Activated T-cell treated with anti-CD3 and anti-CD28 coated beads for 4 hours (primary cell): ENCODE results near the gene RPS18.
A peak's percentile ranks its signal among the peaks of the same experiment; 100 is the strongest.

Source experiments
- DNase-seq: peaks from one replicate; pipeline ENCODE4 v3.0.0-alpha.2; 2020

The RPS18 gene

GRCh38 chr6:33292996-33293682 is 21.3 kb downstream of the RPS18 start:
- DNase-seq = no peak

GRCh38 chr6:33294086-33294823 is 22.4 kb downstream of the RPS18 start:
- DNase-seq = no peak

- DNase-seq = no peak
Observed at GRCh38 chr6:33295621-33296369, 23.9 kb downstream of the RPS18 start.

- DNase-seq = no peak
Observed at GRCh38 chr6:33296797-33297405, 25.0 kb downstream of the RPS18 start.

GRCh38 chr6:33297406-33297955 is 25.6 kb downstream of the RPS18 start:
- no peak for DNase-seq

GRCh38 chr6:33297956-33298772 is 26.3 kb downstream of the RPS18 start:
- peak; percentile 30 for DNase-seq

- DNase-seq = no peak
Observed at GRCh38 chr6:33298773-33299236, 26.9 kb downstream of the RPS18 start, which contains the start of gene RGL2. TSS of gene RGL2 (minus strand) at chr6:33298942. CDS start at chr6:33298610, 332 bp downstream.

GRCh38 chr6:33299237-33299944 is 27.5 kb downstream of the RPS18 start:
- DNase-seq = peak; percentile 89

GRCh38 chr6:33301877-33302276 is 30.0 kb downstream of the RPS18 start:
- DNase-seq = no peak

GRCh38 chr6:33304216-33304615 is 32.3 kb downstream of the RPS18 start:
- no peak for DNase-seq

- no peak for DNase-seq
Observed at GRCh38 chr6:33305052-33305451, 33.2 kb downstream of the RPS18 start.

- no peak for DNase-seq
Observed at GRCh38 chr6:33306356-33306755, 34.5 kb downstream of the RPS18 start.

- DNase-seq = peak; percentile 76
Observed at GRCh38 chr6:33312361-33313104, 40.7 kb downstream of the RPS18 start.

GRCh38 chr6:33313105-33313708 is 41.3 kb downstream of the RPS18 start:
- DNase-seq = peak; percentile 49

GRCh38 chr6:33313709-33314514 is 42.0 kb downstream of the RPS18 start, which contains the start of gene TAPBP:
TSS of gene TAPBP (minus strand) at chr6:33314078. CDS start at chr6:33314041, 37 bp downstream.
- DNase-seq = peak; percentile 78

- DNase-seq = peak; percentile 61
Observed at GRCh38 chr6:33314515-33314942, 42.7 kb downstream of the RPS18 start.

- no peak for DNase-seq
Observed at GRCh38 chr6:33314943-33315792, 43.3 kb downstream of the RPS18 start.
